OCI-LY1 (cell line): ENCODE measurements around the gene BMPR1B.

Experiments
- H2AFZ ChIP-seq: fragments of 200-600 bp; sonication (generic), shearing (Covaris generic); 2 replicates; pipeline ENCODE4 v1.6.0; 2014; ENCODE audit warnings: antibody characterized with exemption, mild to moderate bottlenecking, low read length
- H3F3A ChIP-seq: fragments of 200-600 bp; sonication (generic), shearing (Covaris generic); 2 replicates; pipeline ENCODE4 v1.6.0; 2014; ENCODE audit warnings: mild to moderate bottlenecking, antibody characterized with exemption, low read length, moderate library complexity; ENCODE audit not compliant: insufficient read depth
- H3K27ac ChIP-seq: fragments of 200-600 bp; sonication (generic); 2 replicates; pipeline ENCODE4 v1.5.1; 2014; ENCODE audit warnings: low read length, mixed run types, mild to moderate bottlenecking, low read depth; ENCODE audit not compliant: poor library complexity, severe bottlenecking
- H3K27me3 ChIP-seq: fragments of 200-600 bp; sonication (generic); 2 replicates; pipeline ENCODE4 v1.6.0; 2014; ENCODE audit warnings: antibody characterized with exemption, mild to moderate bottlenecking, low read length, moderate library complexity; ENCODE audit not compliant: insufficient read depth
- H3K36me3 ChIP-seq: fragments of 200-600 bp; sonication (generic); 2 replicates; pipeline ENCODE4 v1.6.1; 2014; ENCODE audit warnings: mild to moderate bottlenecking, antibody characterized with exemption, low read length, moderate library complexity, mixed read lengths; ENCODE audit not compliant: insufficient read depth
- H3K4me1 ChIP-seq: fragments of 200-600 bp; sonication (generic); 2 replicates; pipeline ENCODE4 v1.5.1; 2014; ENCODE audit warnings: mild to moderate bottlenecking, low read length, moderate library complexity; ENCODE audit not compliant: insufficient read depth, severe bottlenecking
- H3K4me2 ChIP-seq: fragments of 200-600 bp; sonication (generic), shearing (Covaris generic); 2 replicates; pipeline ENCODE4 v1.6.1; 2014; ENCODE audit warnings: low read length
- H3K4me3 ChIP-seq: fragments of 200-600 bp; sonication (generic); 2 replicates; pipeline ENCODE4 v1.5.1; 2014; ENCODE audit warnings: low read length, low read depth, mild to moderate bottlenecking, mixed read lengths; ENCODE audit not compliant: poor library complexity, severe bottlenecking
- H3K79me2 ChIP-seq: fragments of 200-600 bp; shearing (Covaris generic); 2 replicates; pipeline ENCODE4 v1.6.1; 2016; ENCODE audit warnings: mixed run types, low read length, mixed read lengths; ENCODE audit not compliant: insufficient read depth
- H3K9ac ChIP-seq: fragments of 200-600 bp; sonication (generic), shearing (Covaris generic); 2 replicates; pipeline ENCODE4 v1.6.1; 2014; ENCODE audit warnings: mild to moderate bottlenecking, low read length, mixed read lengths
- H3K9me2 ChIP-seq: fragments of 200-600 bp; sonication (generic), shearing (Covaris generic); 2 replicates; pipeline ENCODE4 v1.6.1; 2014; ENCODE audit warnings: low read depth, mild to moderate bottlenecking, low read length, mixed read lengths
- H3K9me3 ChIP-seq: fragments of 200-600 bp; shearing (Covaris generic); 2 replicates; pipeline ENCODE4 v1.6.1; 2014; ENCODE audit warnings: low read length, mixed read lengths
- H4K20me1 ChIP-seq: fragments of 200-600 bp; sonication (generic), shearing (Covaris generic); 2 replicates; pipeline ENCODE4 v1.6.0; 2016; ENCODE audit warnings: mild to moderate bottlenecking, low read length; ENCODE audit not compliant: insufficient read depth
- CTCF ChIP-seq: fragments of 200-600 bp; sonication (generic), shearing (Covaris generic); IDR thresholded peaks from 2 replicates; pipeline ENCODE4 v1.5.1; 2017; ENCODE audit warnings: mild to moderate bottlenecking, antibody characterized with exemption, low read length, moderate library complexity, mixed read lengths
- EZH2 ChIP-seq: fragments of 200-600 bp; sonication (generic), shearing (Covaris generic); IDR thresholded peaks from 2 replicates; pipeline ENCODE4 v1.8.0; 2017; ENCODE audit warnings: borderline replicate concordance, mixed run types, mild to moderate bottlenecking, antibody characterized with exemption, low read length, moderate library complexity, mixed read lengths

BMPR1B gene

GRCh38 chr4:95023110-95023509 is 265.4 kb downstream of the BMPR1B start:
- Histone ChIP-seq H3F3A (no peaks in the 10 kb centered on the region), H3K4me3 (no peak overlapping the region), H2AFZ (no peak overlapping the region), H3K27ac (no peak overlapping the region), H3K9ac (no peak overlapping the region), H3K9me2 (no peaks in the 10 kb centered on the region), H3K36me3 (no peaks in the 10 kb centered on the region), H3K4me2 (no peak overlapping the region), H4K20me1 (no peaks in the 10 kb centered on the region), H3K4me1 (no peaks in the 10 kb centered on the region), H3K79me2 (no peaks in the 10 kb centered on the region), H3K9me3 (no peaks in the 10 kb centered on the region), H3K27me3 (no peaks in the 10 kb centered on the region)
- TF ChIP-seq CTCF (no peak), EZH2 (no peak)

GRCh38 chr4:95027905-95028618 is 270.3 kb downstream of the BMPR1B start:
- no peaks in the 10 kb centered on the region for H3K4me1 ChIP-seq
- no peak overlapping the region for H3K9ac ChIP-seq
- H3K27me3 ChIP-seq = no peaks in the 10 kb centered on the region

GRCh38 chr4:95038791-95039190 is 281.0 kb downstream of the BMPR1B start:
- Histone ChIP-seq H3K9me3 (no peaks in the 10 kb centered on the region), H3K79me2 (no peaks in the 10 kb centered on the region), H3K36me3 (no peaks in the 10 kb centered on the region), H3K4me3 (no peak overlapping the region), H3F3A (no peaks in the 10 kb centered on the region), H3K27me3 (no peaks in the 10 kb centered on the region), H3K9me2 (no peaks in the 10 kb centered on the region), H3K4me2 (no peak overlapping the region), H4K20me1 (no peaks in the 10 kb centered on the region), H2AFZ (no peak overlapping the region), H3K27ac (no peak overlapping the region), H3K9ac (no peak overlapping the region), H3K4me1 (no peaks in the 10 kb centered on the region)
- no peak for TF ChIP-seq EZH2
- no peak for TF ChIP-seq CTCF

More at GRCh38 chr4:95027905-95028618, 270.3 kb downstream of the BMPR1B start:
- Histone ChIP-seq H3F3A (no peaks in the 10 kb centered on the region), H3K9me2 (no peaks in the 10 kb centered on the region), H4K20me1 (no peaks in the 10 kb centered on the region), H2AFZ (no peak overlapping the region), H3K4me2 (no peak overlapping the region), H3K27ac (no peak overlapping the region), H3K9me3 (no peaks in the 10 kb centered on the region), H3K36me3 (no peaks in the 10 kb centered on the region), H3K4me3 (no peak overlapping the region), H3K79me2 (no peaks in the 10 kb centered on the region)
- no peak for TF ChIP-seq CTCF
- no peak for TF ChIP-seq EZH2
